Chondrocyte (in vitro differentiated cells): ENCODE measurements around the gene PDGFRB. TPM values are rescaled to one million over a fixed set of nuclear protein-coding genes. Genes with fewer than 3 reads are reported as not detected.

ENCODE experiments used
- DNase-seq: peaks from one replicate; pipeline ENCODE4 v3.0.0; 2021; ENCODE audit warnings: mixed read lengths, low spot score
- H3K27ac Mint-ChIP-seq: one replicate; pipeline ENCODE4 v1.8.0; 2021; ENCODE audit warnings: mild to moderate bottlenecking, moderate library complexity, mixed read lengths; ENCODE audit not compliant: unreplicated experiment
- H3K27me3 Mint-ChIP-seq: 2 replicates; pipeline ENCODE4 v1.8.0; 2021; ENCODE audit warnings: low read depth, mixed read lengths
- H3K36me3 Mint-ChIP-seq: 2 replicates; pipeline ENCODE4 v1.8.0; 2021; ENCODE audit warnings: low read depth, mixed read lengths
- H3K4me1 Mint-ChIP-seq: 2 replicates; pipeline ENCODE4 v1.8.0; 2021; ENCODE audit warnings: low read depth, mild to moderate bottlenecking, mixed read lengths
- H3K4me3 Mint-ChIP-seq: one replicate; pipeline ENCODE4 v1.8.0; 2021; ENCODE audit warnings: mild to moderate bottlenecking, moderate library complexity, mixed read lengths; ENCODE audit not compliant: unreplicated experiment
- H3K9me3 Mint-ChIP-seq: 2 replicates; pipeline ENCODE4 v1.8.0; 2021; ENCODE audit warnings: low read depth, mixed read lengths
- CTCF ChIP-seq: fragments of 200-600 bp; sonication (generic); IDR thresholded peaks from 2 replicates; pipeline ENCODE4 v1.5.0; 2021; ENCODE audit warnings: antibody characterized with exemption, mild to moderate bottlenecking, moderate library complexity
- total RNA-seq: library from RNA; stranded (reverse); gene quantifications from 3 replicates; pipeline ENCODE4 v1.2.1, GENCODE V29; 2021

PDGFRB gene
- total RNA-seq, 1 donor from 2014 or later: 499 TPM

DNA sequence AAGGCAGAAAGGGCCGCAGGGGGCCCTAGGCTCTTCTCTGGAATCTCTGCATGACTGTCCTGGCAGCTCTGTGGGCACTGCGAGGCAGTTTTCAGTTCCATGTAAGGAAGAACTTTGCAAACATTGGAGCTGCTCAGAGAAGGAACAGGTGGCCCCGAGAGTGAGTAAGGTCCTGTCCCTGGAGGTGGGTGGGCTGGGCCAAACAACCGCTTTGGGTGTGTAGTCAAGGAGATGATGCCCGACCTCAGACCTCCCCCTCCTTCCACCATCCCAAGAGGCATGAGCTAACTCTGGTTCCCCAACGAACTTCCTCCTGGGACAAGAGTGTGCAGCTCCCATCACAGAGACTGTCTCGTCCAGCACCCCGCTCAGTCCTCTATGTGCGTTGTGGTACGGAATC, 89.8 kb downstream of the PDGFRB start:
- Mint-ChIP-seq H3K27me3 (no peaks in the 10 kb centered on the region), H3K27ac (peak overlapping the region; percentile 68), H3K4me1 (peaks cover 42% of the 10 kb centered on the region), H3K4me3 (no peak overlapping the region), H3K9me3 (no peaks in the 10 kb centered on the region), H3K36me3 (no peaks in the 10 kb centered on the region)
- no peak for TF ChIP-seq CTCF
- DNase-seq: no peak

DNA sequence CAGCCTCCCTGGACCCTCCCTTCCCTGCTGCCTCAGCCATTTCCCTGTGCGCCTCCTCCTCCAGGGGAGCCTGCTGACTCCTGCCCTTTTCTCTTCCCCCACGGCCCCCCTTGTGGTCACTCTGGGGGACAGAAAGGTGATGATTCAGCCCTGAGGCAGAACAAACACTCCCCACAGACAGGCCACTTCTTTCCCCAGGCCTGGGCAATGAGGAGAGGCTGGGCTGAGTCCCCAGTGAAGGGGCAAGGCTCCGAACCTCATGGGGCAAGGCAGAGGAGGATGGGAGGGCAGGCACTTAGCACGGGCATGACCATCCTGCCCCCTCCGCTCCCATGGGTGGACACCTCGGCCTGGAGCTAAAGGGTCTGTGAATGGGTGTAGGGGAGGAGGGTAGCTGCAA, 90.3 kb downstream of the PDGFRB start:
- no peak overlapping the region for H3K4me3 Mint-ChIP-seq

DNA sequence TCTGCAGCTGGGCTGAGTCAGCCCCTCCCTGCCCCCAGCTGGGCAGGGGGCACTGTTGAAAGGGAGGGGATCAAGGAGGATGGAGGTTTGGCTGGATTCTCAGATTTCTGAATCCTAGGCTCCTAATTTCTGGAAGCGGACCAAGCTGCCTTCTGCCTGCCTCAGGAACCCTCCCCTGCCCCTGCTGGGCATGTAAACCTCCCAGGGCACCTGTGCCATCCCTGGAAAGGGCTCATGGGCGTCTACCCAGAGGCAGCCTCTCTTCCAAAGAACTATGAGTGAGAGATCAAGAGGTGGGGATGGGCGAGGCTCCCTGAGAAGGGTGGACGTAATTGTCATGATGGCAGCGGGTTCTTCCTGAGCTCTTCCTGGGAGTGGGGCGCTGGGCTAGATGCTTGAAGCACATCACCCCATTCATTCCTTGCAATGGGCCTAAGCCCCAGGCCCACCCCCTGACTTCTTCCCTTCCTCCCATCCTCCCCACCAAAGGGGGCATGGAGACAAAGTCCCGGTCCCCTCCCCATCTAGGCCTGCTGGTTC, 90.9 kb downstream of the PDGFRB start:
- no peaks in the 10 kb centered on the region for H3K9me3 Mint-ChIP-seq
- no peak overlapping the region for H3K27ac Mint-ChIP-seq
- no peak for TF ChIP-seq CTCF
- H3K4me3 Mint-ChIP-seq: no peak overlapping the region
- H3K36me3 Mint-ChIP-seq: no peaks in the 10 kb centered on the region
- DNase-seq: no peak
- no peaks in the 10 kb centered on the region for H3K27me3 Mint-ChIP-seq
- peaks cover 42% of the 10 kb centered on the region for H3K4me1 Mint-ChIP-seq

More for the DNA sequence above, 90.3 kb downstream of the PDGFRB start:
- no peaks in the 10 kb centered on the region for H3K27me3 Mint-ChIP-seq
- DNase-seq: no peak
- H3K9me3 Mint-ChIP-seq: no peaks in the 10 kb centered on the region
- H3K36me3 Mint-ChIP-seq: no peaks in the 10 kb centered on the region
- peaks cover 42% of the 10 kb centered on the region for H3K4me1 Mint-ChIP-seq
- no peak for TF ChIP-seq CTCF
- peak overlapping the region; percentile 68 for H3K27ac Mint-ChIP-seq

Other genes starting within 250 kb of the PDGFRB start
- gene PDE6A, start 211.1 kb downstream of the PDGFRB start, total RNA-seq: 0.07 to 0.12 TPM (median 0.08 TPM) in 3 replicates
- 46.8 to 63.2 TPM (median 48.1 TPM) in 3 replicates for gene SLC26A2, start 195.1 kb downstream of the PDGFRB start, total RNA-seq
- 5.3 to 7.4 TPM (median 5.7 TPM) in 3 replicates for gene TIGD6, start 155.2 kb downstream of the PDGFRB start, total RNA-seq
- gene HMGXB3, start 155.1 kb downstream of the PDGFRB start, total RNA-seq: 40.7 to 57.9 TPM (median 44.2 TPM) in 3 replicates
- gene CSF1R, start 69.3 kb downstream of the PDGFRB start, total RNA-seq: 0.62 to 1.7 TPM (median 0.65 TPM) in 3 replicates
- gene CDX1, start 10.9 kb upstream of the PDGFRB start, total RNA-seq: 0.44 to 0.57 TPM in 2 of 3 replicates, not detected in the other
- gene SLC6A7, start 34.2 kb upstream of the PDGFRB start, total RNA-seq: 0.15 TPM in 1 of 3 replicates, not detected in the others
- 0.24 TPM in 1 of 3 replicates, not detected in the others for gene CAMK2A, start 133.9 kb upstream of the PDGFRB start, total RNA-seq
- 1.9 to 2.4 TPM (median 2.4 TPM) in 3 replicates for gene ARSI, start 147.1 kb upstream of the PDGFRB start, total RNA-seq
- 19.0 to 24.6 TPM (median 20.8 TPM) in 3 replicates for gene TCOF1, start 201.9 kb upstream of the PDGFRB start, total RNA-seq